CD14-positive monocyte (primary cell): ENCODE results near the gene GUCY2D. TPM values are rescaled to one million over a fixed set of nuclear protein-coding genes. Genes with fewer than 3 reads are reported as not detected.

Experiments
- DNase-seq, 3 donors: peaks; one replicate each; pipeline ENCODE4 v3.0.0-alpha.2; 2011 to 2022
- H2AFZ ChIP-seq: 2 replicates; pipeline ENCODE4 v1.6.0; 2012; ENCODE audit warnings: mild to moderate bottlenecking, low read depth, low read length, inconsistent platforms; ENCODE audit not compliant: insufficient read depth, poor library complexity, severe bottlenecking
- H3K27ac ChIP-seq, 2 donors: 1 replicate in 1 of 2; 2 replicates in 1 of 2; pipeline ENCODE4 v1.5.1; 2012 to 2013; ENCODE audit warnings: low read length in 2 of 2, control low read depth in 1 of 2, inconsistent platforms in 1 of 2, low read depth in 1 of 2, mild to moderate bottlenecking in 1 of 2
- H3K27me3 ChIP-seq, 2 donors: one replicate each; pipeline versions ENCODE4 v1.6.0 to v1.6.1; 2011 to 2013; ENCODE audit warnings: low read length in 2 of 2; ENCODE audit not compliant: control insufficient read depth in 2 of 2, insufficient read depth in 2 of 2
- H3K36me3 ChIP-seq, 2 donors: replicated peaks in 1 of 2; 1 replicate in 1 of 2; 2 replicates in 1 of 2; pipeline versions ENCODE4 v1.5.1 to v1.6.1; 2012 to 2013; ENCODE audit warnings: low read length in 2 of 2, control low read depth in 1 of 2, inconsistent platforms in 1 of 2, mild to moderate bottlenecking in 1 of 2; ENCODE audit not compliant: insufficient read depth in 2 of 2, control insufficient read depth in 1 of 2
- H3K4me1 ChIP-seq, 2 donors: 1 replicate in 1 of 2; 2 replicates in 1 of 2; pipeline versions ENCODE4 v1.5.1 to v1.6.1; 2012 to 2013; ENCODE audit warnings: low read length in 2 of 2, control low read depth in 1 of 2, inconsistent platforms in 1 of 2, mild to moderate bottlenecking in 1 of 2, moderate library complexity in 1 of 2; ENCODE audit not compliant: insufficient read depth in 2 of 2, control insufficient read depth in 1 of 2
- H3K4me2 ChIP-seq: replicated peaks from 2 replicates; pipeline ENCODE3; 2012; ENCODE audit warnings: low read length, moderate library complexity, mild to moderate bottlenecking; ENCODE audit not compliant: poor library complexity, severe bottlenecking; ENCODE audit errors: extremely low read depth
- H3K4me3 ChIP-seq, 3 experiments: fragments of 200-600 bp in 1 of 3; sonication (generic) in 1 of 3; replicated peaks in 1 of 3; 1 replicate in 2 of 3; 2 replicates in 1 of 3; pipeline ENCODE4 v1.5.1; 2011 to 2013; ENCODE audit warnings: low read length in 3 of 3, mild to moderate bottlenecking in 3 of 3, control low read depth in 2 of 3, low read depth in 2 of 3, inconsistent platforms in 1 of 3, moderate library complexity in 1 of 3
- H3K79me2 ChIP-seq: 2 replicates; pipeline ENCODE4 v1.6.0; 2012; ENCODE audit warnings: mild to moderate bottlenecking, control low read depth, inconsistent platforms, low read length, moderate library complexity; ENCODE audit not compliant: insufficient read depth
- H3K9ac ChIP-seq: 2 replicates; pipeline ENCODE4 v1.6.0; 2017; ENCODE audit warnings: low read length, mild to moderate bottlenecking; ENCODE audit not compliant: insufficient read depth, poor library complexity, severe bottlenecking
- H3K9me3 ChIP-seq, 2 donors: replicated peaks in 1 of 2; 1 replicate in 1 of 2; 2 replicates in 1 of 2; pipeline versions ENCODE4 v1.5.1 to v1.6.1; 2012 to 2013; ENCODE audit warnings: low read length in 2 of 2, control low read depth in 1 of 2; ENCODE audit not compliant: control insufficient read depth in 1 of 2, insufficient read depth in 1 of 2
- H4K20me1 ChIP-seq: 2 replicates; pipeline ENCODE4 v1.6.0; 2012; ENCODE audit warnings: mild to moderate bottlenecking, low read length, control low read depth, moderate library complexity; ENCODE audit not compliant: insufficient read depth
- H3K27ac Mint-ChIP-seq, 7 donors: one replicate each; pipeline ENCODE4 v1.8.0; 2020; ENCODE audit warnings: mild to moderate bottlenecking in 7 of 7, mixed read lengths in 7 of 7, moderate library complexity in 6 of 7, inconsistent platforms in 2 of 7
- H3K27me3 Mint-ChIP-seq, 3 donors: one replicate each; pipeline ENCODE4 v1.8.0; 2021 to 2022; ENCODE audit warnings: low read depth in 3 of 3, mild to moderate bottlenecking in 3 of 3, mixed read lengths in 3 of 3, moderate library complexity in 3 of 3, inconsistent platforms in 1 of 3
- H3K36me3 Mint-ChIP-seq, 2 donors: one replicate each; pipeline ENCODE4 v1.8.0; 2020; ENCODE audit warnings: mixed read lengths in 2 of 2, inconsistent platforms in 1 of 2, mild to moderate bottlenecking in 1 of 2
- H3K4me1 Mint-ChIP-seq: one replicate; pipeline ENCODE4 v1.8.0; 2020; ENCODE audit warnings: mild to moderate bottlenecking, mixed read lengths
- H3K4me3 Mint-ChIP-seq, 2 donors: one replicate each; pipeline ENCODE4 v1.8.0; 2020; ENCODE audit warnings: mild to moderate bottlenecking in 2 of 2, mixed read lengths in 2 of 2, moderate library complexity in 1 of 2
- H3K9me3 Mint-ChIP-seq, 7 donors: one replicate each; pipeline ENCODE4 v1.8.0; 2020 to 2022; ENCODE audit warnings: mixed read lengths in 7 of 7, mild to moderate bottlenecking in 6 of 7, moderate library complexity in 6 of 7, inconsistent platforms in 2 of 7
- CTCF ChIP-seq: fragments of 200-600 bp; IDR thresholded peaks from one replicate; pipeline ENCODE4 v1.8.0; 2022; ENCODE audit warnings: antibody characterized with exemption, mild to moderate bottlenecking
- WGBS: methylation state at CpG from one replicate; pipeline ENCODE4 v1.1.5; 2013; ENCODE audit warnings: missing lambda C conversion rate; ENCODE audit not compliant: insufficient coverage; 5-methylcytosine and 5-hydroxymethylcytosine counted together
- intact Hi-C, 2 donors: fragments of 100-400 bp; cut with micrococcal nuclease; formaldehyde crosslinking; loops; one replicate each; pipeline versions ENCODE4 v1.15.0 to v1.15.1; 2023
- polyA plus RNA-seq, 3 donors: library from polyadenylated mRNA; depleted of rRNA in 1 of 3; unstranded in 2 of 3; stranded (reverse) in 1 of 3; fragments of 300-500 nt in 2 of 3; fragments of >200 nt in 1 of 3; fragmentation: Illumina TruSeq in 2 of 3; gene quantifications; 1 replicate in 2 of 3; 2 replicates in 1 of 3; pipeline ENCODE4 v1.2.3, GENCODE V29; 2012 to 2021

The GUCY2D gene
- polyA plus RNA-seq, 3 donors, result 0.04 to 0.46 TPM; not detected in 1

- Mint-ChIP-seq H3K9me3 (peaks cover 0 to 2% (median 0%) of the 10 kb centered on the region in 7 donors), H3K27me3 (peaks cover 0 to 6% (median 3%) of the 10 kb centered on the region in 3 donors), H3K4me1 (peaks cover 80% of the 10 kb centered on the region), H3K4me3 (peak overlapping the region; percentile 24 to 66), H3K27ac (peak overlapping the region; percentile 43 to 91 (median 79)), H3K36me3 (peaks cover 7 to 11% of the 10 kb centered on the region in 2 donors)
- no peaks in the 10 kb centered on the region for H3K36me3 ChIP-seq
- H3K9me3 ChIP-seq, result no peaks in the 10 kb centered on the region
- WGBS, result 35% methylated on average over 6 of the region's 16 CpGs
- peak overlapping the region; percentile 54 for H2AFZ ChIP-seq
- H3K4me3 ChIP-seq, result peak overlapping the region in 1 of 3 experiments; percentile 21
- no peak for TF ChIP-seq CTCF
- peak overlapping the region; percentile 27 to 52 for H3K27ac ChIP-seq
- peaks cover 79 to 94% of the 10 kb centered on the region in 2 donors for H3K4me1 ChIP-seq
- intact Hi-C loops, result no loop called here
- peak overlapping the region; percentile 25 for H3K9ac ChIP-seq
- H3K4me2 ChIP-seq, result peak overlapping the region; percentile 22
- no peaks in the 10 kb centered on the region for H4K20me1 ChIP-seq
- H3K79me2 ChIP-seq, result no peaks in the 10 kb centered on the region
- DNase-seq, result peak in 2 of 3 donors; percentile 51 to 93
- H3K27me3 ChIP-seq, result no peaks in the 10 kb centered on the region
Measured at GRCh38 chr17:8019665-8020650, 17.5 kb downstream of the GUCY2D start.

- H3K9me3 ChIP-seq, result no peaks in the 10 kb centered on the region
- peak overlapping the region; percentile 11 for H2AFZ ChIP-seq
- peaks cover 0 to 5% (median 3%) of the 10 kb centered on the region in 3 donors for H3K27me3 Mint-ChIP-seq
- H3K27me3 ChIP-seq, result no peaks in the 10 kb centered on the region
- peak overlapping the region; percentile 52 to 79 (median 71) for H3K27ac Mint-ChIP-seq
- DNase-seq, result peak in 1 of 3 donors; percentile 37
- peaks cover 0 to 2% (median 0%) of the 10 kb centered on the region in 7 donors for H3K9me3 Mint-ChIP-seq
- H3K4me3 ChIP-seq, result peak overlapping the region in 1 of 3 experiments; percentile 21
- H3K79me2 ChIP-seq, result no peaks in the 10 kb centered on the region
- peak overlapping the region in 1 of 2 donors; percentile 52 for H3K27ac ChIP-seq
- H4K20me1 ChIP-seq, result no peaks in the 10 kb centered on the region
- no peak overlapping the region for H3K9ac ChIP-seq
- H3K36me3 ChIP-seq, result no peaks in the 10 kb centered on the region
- H3K4me1 ChIP-seq, result peaks cover 79 to 91% of the 10 kb centered on the region in 2 donors
- peaks cover 7 to 10% of the 10 kb centered on the region in 2 donors for H3K36me3 Mint-ChIP-seq
- peaks cover 81% of the 10 kb centered on the region for H3K4me1 Mint-ChIP-seq
- H3K4me3 Mint-ChIP-seq, result peak overlapping the region in 1 of 2 donors; percentile 66
- H3K4me2 ChIP-seq, result peak overlapping the region; percentile 22
- 93% methylated on average over 5 of the region's 9 CpGs for WGBS
- intact Hi-C loops, result no loop called here
- no peak for TF ChIP-seq CTCF
Measured at GRCh38 chr17:8020776-8021564, 18.6 kb downstream of the GUCY2D start.
